Osteoblast (primary cell): ENCODE measurements around the gene LRRFIP1. TPM values are rescaled to one million over a fixed set of nuclear protein-coding genes. Genes with fewer than 3 reads are reported as not detected.

ENCODE experiments used
- DNase-seq: peaks from one replicate; pipeline ENCODE4 v3.0.0; 2011; ENCODE audit warnings: low spot score, mixed read lengths; ENCODE audit not compliant: insufficient read length; ENCODE audit errors: missing footprints
- H2AFZ ChIP-seq: 2 replicates; pipeline ENCODE4 v1.6.0; 2011; ENCODE audit warnings: mild to moderate bottlenecking, low read length
- H3K27ac ChIP-seq: 2 replicates; pipeline ENCODE4 v1.5.1; 2011; ENCODE audit warnings: mild to moderate bottlenecking, low read depth, low read length, moderate library complexity
- H3K27me3 ChIP-seq: 2 replicates; pipeline ENCODE4 v1.6.0; 2012; ENCODE audit warnings: mild to moderate bottlenecking, control low read depth, inconsistent platforms, low read length, moderate library complexity; ENCODE audit not compliant: insufficient read depth
- H3K36me3 ChIP-seq: 2 replicates; pipeline ENCODE4 v1.5.1; 2011; ENCODE audit warnings: mild to moderate bottlenecking, low read length, control low read depth, moderate library complexity; ENCODE audit not compliant: insufficient read depth
- H3K4me1 ChIP-seq: 2 replicates; pipeline ENCODE4 v1.5.1; 2011; ENCODE audit warnings: mild to moderate bottlenecking, low read length, control low read depth, moderate library complexity; ENCODE audit not compliant: insufficient read depth
- H3K4me2 ChIP-seq: 2 replicates; pipeline ENCODE4 v1.6.0; 2011; ENCODE audit warnings: mild to moderate bottlenecking, low read length; ENCODE audit not compliant: insufficient read depth
- H3K4me3 ChIP-seq: fragments of 200-600 bp; sonication (generic); 3 replicates; pipeline ENCODE4 v1.5.1; 2012; ENCODE audit warnings: mild to moderate bottlenecking, low read length, inconsistent platforms; ENCODE audit not compliant: insufficient read depth
- H3K79me2 ChIP-seq: 2 replicates; pipeline ENCODE4 v1.6.0; 2012; ENCODE audit warnings: mild to moderate bottlenecking, low read length, control low read depth, inconsistent platforms; ENCODE audit not compliant: insufficient read depth
- H3K9me3 ChIP-seq: 2 replicates; pipeline ENCODE4 v1.5.1; 2011; ENCODE audit warnings: low read depth, low read length, control low read depth
- H4K20me1 ChIP-seq: 2 replicates; pipeline ENCODE4 v1.6.0; 2012; ENCODE audit warnings: mild to moderate bottlenecking, low read length, control low read depth; ENCODE audit not compliant: insufficient read depth
- CTCF ChIP-seq: IDR thresholded peaks from 2 replicates; pipeline ENCODE4 v1.5.1; 2011; ENCODE audit warnings: mild to moderate bottlenecking, low read depth, low read length, moderate library complexity; ENCODE audit errors: extremely low read depth
- total RNA-seq: library from RNA; depleted of rRNA; stranded (reverse); fragments of >200 nt; gene quantifications from 2 replicates; pipeline ENCODE4 v1.2.3, GENCODE V29; 2012

The LRRFIP1 gene
- total RNA-seq, 1 donor = 51.8 TPM

- no peak for DNase-seq
- no peak overlapping the region for H3K4me2 ChIP-seq
- H3K27me3 ChIP-seq = no peaks in the 10 kb centered on the region
- no peak overlapping the region for H2AFZ ChIP-seq
- no peaks in the 10 kb centered on the region for H4K20me1 ChIP-seq
- no peak for TF ChIP-seq CTCF
- no peaks in the 10 kb centered on the region for H3K36me3 ChIP-seq
- no peak overlapping the region for H3K4me3 ChIP-seq
- H3K4me1 ChIP-seq = peaks cover 14% of the 10 kb centered on the region
- peak overlapping the region; percentile 17 for H3K27ac ChIP-seq
- H3K79me2 ChIP-seq = no peaks in the 10 kb centered on the region
- H3K9me3 ChIP-seq = no peaks in the 10 kb centered on the region
These were observed 34.5 kb downstream of the LRRFIP1 start for GRCh38 chr2:237661799-237662328.

- H3K27me3 ChIP-seq = no peaks in the 10 kb centered on the region
- H3K4me2 ChIP-seq = peak overlapping the region; percentile 69
- H3K9me3 ChIP-seq = no peaks in the 10 kb centered on the region
- no peaks in the 10 kb centered on the region for H3K36me3 ChIP-seq
- H4K20me1 ChIP-seq = no peaks in the 10 kb centered on the region
- peak overlapping the region; percentile 45 for H3K27ac ChIP-seq
- H3K4me3 ChIP-seq = peak overlapping the region; percentile 35
- H2AFZ ChIP-seq = no peak overlapping the region
- H3K79me2 ChIP-seq = no peaks in the 10 kb centered on the region
- no peak for TF ChIP-seq CTCF
- peaks cover 14% of the 10 kb centered on the region for H3K4me1 ChIP-seq
- DNase-seq = peak; percentile 89
These were observed 35.3 kb downstream of the LRRFIP1 start for GRCh38 chr2:237662671-237663093.

GRCh38 chr2:237663517-237664110 lies 36.2 kb downstream of the LRRFIP1 start:
- no peak for DNase-seq
- Histone ChIP-seq H3K27me3 (no peaks in the 10 kb centered on the region), H3K4me3 (no peak overlapping the region), H4K20me1 (no peaks in the 10 kb centered on the region), H3K9me3 (no peaks in the 10 kb centered on the region), H3K4me1 (peaks cover 14% of the 10 kb centered on the region), H3K36me3 (no peaks in the 10 kb centered on the region), H2AFZ (no peak overlapping the region), H3K27ac (peak overlapping the region; percentile 45), H3K79me2 (peaks cover 5% of the 10 kb centered on the region), H3K4me2 (no peak overlapping the region)
- TF ChIP-seq CTCF = no peak

GRCh38 chr2:237664151-237664550 lies 36.8 kb downstream of the LRRFIP1 start:
- Histone ChIP-seq H3K36me3 (no peaks in the 10 kb centered on the region), H2AFZ (no peak overlapping the region), H3K27ac (no peak overlapping the region), H4K20me1 (no peaks in the 10 kb centered on the region), H3K4me2 (no peak overlapping the region), H3K9me3 (no peaks in the 10 kb centered on the region), H3K4me1 (peaks cover 18% of the 10 kb centered on the region), H3K27me3 (no peaks in the 10 kb centered on the region), H3K4me3 (no peak overlapping the region), H3K79me2 (peaks cover 5% of the 10 kb centered on the region)
- TF ChIP-seq CTCF = no peak
- no peak for DNase-seq
